Breast epithelium (tissue), 4 donors: Measurements from ENCODE around the gene MRPL24. TPM values are rescaled to one million over a fixed set of nuclear protein-coding genes. Genes with fewer than 3 reads are reported as not detected.

ENCODE experiments used
- DNase-seq, 2 donors: peaks; one replicate each; pipeline ENCODE4 v3.0.0-alpha.2; 2019; ENCODE audit warnings: low spot score in 2 of 2
- H3K27ac ChIP-seq, 2 donors: fragments of 200-600 bp; sonication (generic) in 1 of 2; one replicate each; pipeline ENCODE4 v1.5.1; 2016 to 2019; ENCODE audit warnings: mild to moderate bottlenecking in 1 of 2
- H3K27me3 ChIP-seq, 2 donors: fragments of 200-600 bp; sonication (generic) in 1 of 2; one replicate each; pipeline versions ENCODE4 v1.5.1 to v1.6.0; 2017 to 2019; ENCODE audit warnings: control low read depth in 1 of 2, mild to moderate bottlenecking in 1 of 2
- H3K36me3 ChIP-seq: fragments of 200-600 bp; one replicate; pipeline ENCODE4 v1.5.1; 2019
- H3K4me1 ChIP-seq, 2 donors: fragments of 200-600 bp; sonication (generic); one replicate each; pipeline ENCODE4 v1.5.1; 2016 to 2019; ENCODE audit warnings: control low read depth in 1 of 2
- H3K4me3 ChIP-seq, 3 donors: fragments of 200-600 bp; sonication (generic); 1 replicate in 2 of 3; 2 replicates in 1 of 3; pipeline ENCODE4 v1.5.1; 2016 to 2019; ENCODE audit warnings: mild to moderate bottlenecking in 3 of 3, moderate library complexity in 2 of 3
- H3K9me3 ChIP-seq, 2 donors: fragments of 200-600 bp; sonication (generic) in 1 of 2; one replicate each; pipeline ENCODE4 v1.5.1; 2016 to 2019; ENCODE audit warnings: control low read depth in 1 of 2
- POLR2A ChIP-seq: fragments of 450-650 bp; IDR thresholded peaks from one replicate; pipeline ENCODE4 v1.6.1; 2016; ENCODE audit warnings: antibody characterized with exemption, mild to moderate bottlenecking, moderate library complexity
- POLR2AphosphoS5 ChIP-seq, 3 donors: sonication (generic); formaldehyde crosslinking; IDR thresholded peaks; one replicate each; pipeline ENCODE4 v1.6.1; 2017; ENCODE audit warnings: antibody characterized with exemption in 3 of 3
- intact Hi-C: fragments of 100-400 bp; cut with DNase I; formaldehyde crosslinking; loops from one replicate; pipeline ENCODE4 v1.15.1; 2023; ENCODE audit warnings: low total_unique reads
- total RNA-seq, 3 donors: library from RNA; depleted of rRNA; stranded (reverse); fragments of >200 nt; gene quantifications; one replicate each; pipeline ENCODE4 v1.1.0, GENCODE V29; 2016
- TF ChIP-seq, protein P1 (sequence below), 3 donors: fragments of 450-650 bp; IDR thresholded peaks; one replicate each; pipeline ENCODE4 v1.5.1; 2016 to 2017; ENCODE audit warnings: antibody characterized with exemption in 3 of 3, mild to moderate bottlenecking in 3 of 3, moderate library complexity in 3 of 3

MRPL24 gene
- total RNA-seq, 3 donors from 2014 or later, result 36.6 to 63.9 (median 63.8) TPM

DNA sequence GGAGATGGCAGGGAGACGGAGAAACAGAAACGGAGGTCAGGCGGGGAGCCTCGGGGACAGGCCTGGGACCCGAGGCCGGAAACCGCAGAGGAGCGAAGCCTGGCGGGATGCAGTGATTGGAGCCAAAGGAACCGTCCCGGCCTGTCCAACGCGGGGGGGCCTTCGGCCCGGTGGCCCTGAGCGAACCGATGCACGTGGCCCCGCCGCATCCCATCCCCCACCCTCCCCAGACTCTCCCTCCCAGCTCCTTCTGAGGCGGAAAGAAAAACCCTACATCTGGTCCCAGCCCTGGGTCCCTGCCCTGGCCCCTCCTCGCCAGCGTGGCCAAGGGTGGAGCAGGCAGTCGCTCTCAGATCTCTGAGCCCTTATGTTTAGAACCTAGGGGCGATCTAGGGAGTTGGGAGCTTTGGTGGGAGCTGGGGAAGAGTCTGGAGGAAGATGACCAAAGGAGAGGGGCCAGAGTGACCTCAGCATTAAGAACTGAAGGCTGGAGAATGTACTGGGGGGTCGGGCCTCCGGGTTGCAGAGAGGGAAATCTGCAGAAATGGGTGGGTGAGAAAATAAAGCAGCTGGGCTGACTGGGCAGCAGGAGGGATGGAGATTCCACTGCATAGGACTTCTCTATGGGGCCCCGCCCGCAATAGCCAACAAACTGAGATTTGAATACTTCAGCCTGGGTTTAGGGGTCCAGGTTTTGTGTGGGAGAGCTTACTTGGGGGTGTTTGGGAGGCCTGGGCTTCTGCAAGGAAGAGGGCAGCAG, 34.1 kb downstream of the MRPL24 start:
- no peaks in the 10 kb centered on the region for H3K36me3 ChIP-seq
- H3K9me3 ChIP-seq, result no peaks in the 10 kb centered on the region
- TF ChIP-seq POLR2A (no peak), POLR2AphosphoS5 (IDR thresholded peaks at IDR 0.05) (no peak)
- TF ChIP-seq, protein P1, sequence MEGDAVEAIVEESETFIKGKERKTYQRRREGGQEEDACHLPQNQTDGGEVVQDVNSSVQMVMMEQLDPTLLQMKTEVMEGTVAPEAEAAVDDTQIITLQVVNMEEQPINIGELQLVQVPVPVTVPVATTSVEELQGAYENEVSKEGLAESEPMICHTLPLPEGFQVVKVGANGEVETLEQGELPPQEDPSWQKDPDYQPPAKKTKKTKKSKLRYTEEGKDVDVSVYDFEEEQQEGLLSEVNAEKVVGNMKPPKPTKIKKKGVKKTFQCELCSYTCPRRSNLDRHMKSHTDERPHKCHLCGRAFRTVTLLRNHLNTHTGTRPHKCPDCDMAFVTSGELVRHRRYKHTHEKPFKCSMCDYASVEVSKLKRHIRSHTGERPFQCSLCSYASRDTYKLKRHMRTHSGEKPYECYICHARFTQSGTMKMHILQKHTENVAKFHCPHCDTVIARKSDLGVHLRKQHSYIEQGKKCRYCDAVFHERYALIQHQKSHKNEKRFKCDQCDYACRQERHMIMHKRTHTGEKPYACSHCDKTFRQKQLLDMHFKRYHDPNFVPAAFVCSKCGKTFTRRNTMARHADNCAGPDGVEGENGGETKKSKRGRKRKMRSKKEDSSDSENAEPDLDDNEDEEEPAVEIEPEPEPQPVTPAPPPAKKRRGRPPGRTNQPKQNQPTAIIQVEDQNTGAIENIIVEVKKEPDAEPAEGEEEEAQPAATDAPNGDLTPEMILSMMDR (IDR thresholded peaks at IDR 0.05), result no peak
- intact Hi-C loops, result no loop called here
- no peaks in the 10 kb centered on the region for H3K27me3 ChIP-seq
- H3K4me1 ChIP-seq, result peaks cover 48 to 65% of the 10 kb centered on the region in 2 donors
- H3K4me3 ChIP-seq, result peak overlapping the region; percentile 42 to 72 (median 54)
- peak overlapping the region; percentile 92 to 94 for H3K27ac ChIP-seq
- DNase-seq, result peak; percentile 70 to 71

DNA sequence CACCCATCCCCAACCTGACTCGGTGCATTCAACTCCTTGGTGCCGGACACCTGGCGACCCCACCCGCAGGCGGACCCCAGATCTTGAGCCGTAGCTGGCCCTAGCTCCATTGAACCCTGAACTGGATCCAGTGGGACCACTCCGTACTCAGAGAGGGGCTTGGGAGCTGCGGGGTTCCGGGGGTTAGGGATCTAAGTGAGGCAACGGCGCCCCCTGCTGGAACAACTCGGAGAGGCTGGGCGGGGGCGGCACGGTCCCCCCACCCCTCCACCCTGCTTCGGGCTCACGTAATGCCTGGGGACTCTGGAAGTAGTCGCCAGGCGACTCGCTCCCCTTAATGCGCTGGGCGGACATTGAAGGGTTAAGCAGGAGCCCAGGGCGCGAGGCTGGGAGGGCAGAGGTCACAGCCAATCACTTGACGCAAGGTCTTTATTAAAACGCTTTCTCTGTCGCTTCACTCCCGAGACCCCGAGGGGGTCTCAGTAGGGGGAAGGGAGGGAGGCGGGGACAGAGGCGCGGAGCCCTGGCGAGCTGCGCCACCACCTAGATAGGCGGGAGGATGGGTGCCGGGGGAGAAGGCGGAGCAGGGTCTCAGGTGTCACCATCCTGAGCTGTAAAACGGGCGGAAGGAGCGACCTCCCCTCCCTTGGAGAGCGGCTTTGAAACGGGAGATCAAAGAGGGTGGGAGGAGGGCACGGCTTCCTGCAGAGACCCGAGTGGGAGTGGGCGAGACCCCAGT, 34.8 kb downstream of the MRPL24 start:
- Histone ChIP-seq H3K4me3 (peak overlapping the region; percentile 42 to 72 (median 54)), H3K9me3 (no peaks in the 10 kb centered on the region), H3K4me1 (peaks cover 43 to 60% of the 10 kb centered on the region in 2 donors), H3K27ac (peak overlapping the region; percentile 92 to 94), H3K27me3 (no peaks in the 10 kb centered on the region), H3K36me3 (no peaks in the 10 kb centered on the region)
- no peak for TF ChIP-seq POLR2A
- TF ChIP-seq, protein P1 (IDR thresholded peaks at IDR 0.05), result peak; percentile 79 to 93 (median 80)
- TF ChIP-seq POLR2AphosphoS5 (IDR thresholded peaks at IDR 0.05), result peak in 2 of 3 donors; percentile 1 to 33
- DNase-seq, result peak; percentile 66 to 73
- intact Hi-C loops, result no loop called here

DNA sequence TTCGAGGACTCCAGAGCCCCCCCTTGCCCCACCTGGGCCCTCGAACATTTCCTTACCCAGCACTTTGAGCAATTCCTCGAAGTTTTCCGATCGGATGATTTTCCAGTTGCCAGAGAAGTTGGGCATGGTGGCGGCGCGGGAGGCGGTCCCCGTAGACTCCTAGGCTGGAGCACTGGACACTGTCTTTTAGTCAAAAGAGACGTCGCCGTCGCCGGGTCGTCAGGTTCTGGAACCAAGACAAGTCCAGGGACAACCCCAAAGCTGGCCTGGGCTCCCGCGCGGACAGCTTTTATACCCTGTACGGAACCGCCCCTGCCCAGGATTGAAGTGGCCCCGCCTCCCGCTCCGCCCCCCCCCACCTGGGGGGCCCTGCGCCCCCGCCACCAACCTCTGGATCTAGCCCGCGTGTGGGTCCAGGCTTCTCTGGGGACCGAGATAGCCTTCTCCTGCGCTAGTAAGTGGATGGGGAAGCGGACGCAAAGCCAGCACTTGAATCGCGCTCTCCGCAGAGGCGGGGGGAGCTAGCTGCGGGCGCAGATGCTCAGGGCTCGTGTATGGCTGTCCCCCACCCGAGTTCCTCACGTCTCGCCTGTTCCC, 35.5 kb downstream of the MRPL24 start, which contains the start of gene CRABP2:
Gene CRABP2, minus strand, starts transcription at position 263 of the 597 bp plus-strand sequence. Its CDS starts 137 bp downstream, at position 126.
- Histone ChIP-seq H3K36me3 (no peaks in the 10 kb centered on the region), H3K27me3 (no peaks in the 10 kb centered on the region), H3K4me3 (peak within 1 kb of the TSS; percentile 42 to 72 (median 54)), H3K27ac (peak within 1 kb of the TSS; percentile 92 to 94), H3K4me1 (peaks cover 43 to 54% of the 10 kb centered on the region in 2 donors), H3K9me3 (no peaks in the 10 kb centered on the region)
- intact Hi-C loops, result no loop called here
- no peak for DNase-seq
- no peak for TF ChIP-seq POLR2A

DNA sequence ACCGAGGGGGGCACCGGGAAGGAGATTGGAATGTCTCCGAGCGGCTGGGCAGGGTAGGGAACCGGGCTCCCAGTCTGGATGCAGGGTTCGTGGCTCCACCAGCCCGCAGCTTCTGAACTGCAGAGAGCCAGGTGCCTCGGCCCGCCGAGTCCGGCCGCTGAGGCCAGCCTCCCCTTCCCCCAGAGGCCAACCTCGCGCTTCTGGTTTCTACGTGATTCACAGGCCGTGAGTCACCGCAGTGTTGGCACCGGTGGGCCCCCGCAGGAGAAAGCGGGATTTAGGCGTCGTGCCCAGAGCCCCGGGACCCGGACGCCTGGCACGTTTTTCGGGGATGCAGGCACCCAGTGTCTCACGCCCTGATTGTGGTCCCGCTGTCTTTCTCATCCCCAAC, 36.0 kb downstream of the MRPL24 start:
- H3K9me3 ChIP-seq, result no peaks in the 10 kb centered on the region
- peaks cover 39 to 50% of the 10 kb centered on the region in 2 donors for H3K4me1 ChIP-seq
- no peaks in the 10 kb centered on the region for H3K27me3 ChIP-seq
- peak overlapping the region; percentile 42 to 72 (median 54) for H3K4me3 ChIP-seq
- intact Hi-C loops, result no loop called here
- peak; percentile 46 to 78 for DNase-seq
- TF ChIP-seq POLR2A (no peak), POLR2AphosphoS5 (IDR thresholded peaks at IDR 0.05) (peak; percentile 46 to 75 (median 57))
- no peaks in the 10 kb centered on the region for H3K36me3 ChIP-seq
- peak overlapping the region; percentile 92 to 94 for H3K27ac ChIP-seq

DNA sequence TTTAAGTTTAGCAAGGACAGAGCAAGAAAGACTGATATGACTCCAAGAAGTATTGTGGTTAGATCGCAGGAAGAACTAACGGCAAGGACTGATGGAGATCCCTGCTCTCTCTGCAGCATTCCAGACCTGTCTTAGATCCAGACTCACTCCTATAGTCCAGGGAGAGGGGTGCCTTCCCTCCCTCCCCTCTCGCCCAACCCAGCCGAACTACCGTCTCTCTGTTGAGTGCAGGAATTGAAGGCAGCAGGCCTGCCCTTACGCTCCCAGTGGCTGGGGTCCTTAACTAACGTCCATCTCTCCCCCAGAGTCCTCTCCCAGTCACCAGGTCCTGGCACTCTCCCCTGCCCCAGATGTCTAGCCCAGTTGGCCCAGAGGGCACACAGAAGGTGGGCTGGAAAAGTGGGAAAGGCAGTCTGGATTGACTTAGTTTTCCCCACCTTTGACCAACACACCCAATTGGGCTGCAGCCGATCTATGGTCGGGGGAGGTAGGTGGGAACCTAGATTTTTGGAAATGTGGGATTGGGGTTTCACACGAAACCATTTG, 36.6 kb downstream of the MRPL24 start:
- H3K27me3 ChIP-seq, result no peaks in the 10 kb centered on the region
- peak overlapping the region; percentile 42 to 72 (median 54) for H3K4me3 ChIP-seq
- H3K9me3 ChIP-seq, result no peaks in the 10 kb centered on the region
- no peak for DNase-seq
- peaks cover 32 to 43% of the 10 kb centered on the region in 2 donors for H3K4me1 ChIP-seq
- TF ChIP-seq, protein P1 (IDR thresholded peaks at IDR 0.05), result no peak
- TF ChIP-seq POLR2AphosphoS5 (IDR thresholded peaks at IDR 0.05) (no peak), POLR2A (no peak)
- peak overlapping the region; percentile 92 to 94 for H3K27ac ChIP-seq
- intact Hi-C loops, result no loop called here
- H3K36me3 ChIP-seq, result no peaks in the 10 kb centered on the region
